NCI-H510A treated with DMSO at 0.1 percent for 48 hours (cell line): ENCODE measurements around the gene ECPAS.
"Not testable (repeated sequence)": the region's sequence is repeated elsewhere in the genome, so short reads cannot be mapped to it uniquely, and the experiment has no call there.

ENCODE experiments used
- DNase-seq: peaks from one replicate; lab custom pipeline; 2025; lab: John Stamatoyannopoulos, UW

Gene ECPAS

GRCh38 chr9:111483858-111484571 is at the start of gene ECPAS:
TSS of gene ECPAS (minus strand) at chr9:111484383. CDS start at chr9:111472918, 11,465 bp downstream.
- DNase-seq = peak; percentile 69

GRCh38 chr9:111533099-111533790 is 49.1 kb upstream of the ECPAS start:
- DNase-seq = no peak

GRCh38 chr9:111531716-111532115 is 47.5 kb upstream of the ECPAS start:
- no peak for DNase-seq

- no peak for DNase-seq
Observed at GRCh38 chr9:111529787-111530186, 45.6 kb upstream of the ECPAS start.

GRCh38 chr9:111527347-111527746 is 43.2 kb upstream of the ECPAS start:
- no peak for DNase-seq

GRCh38 chr9:111525056-111525977 is 41.1 kb upstream of the ECPAS start, which contains the start of gene ZNF483:
TSS of gene ZNF483 (plus strand) at chr9:111525179. CDS start at chr9:111527396, 2,217 bp downstream.
- peak; percentile 75 for DNase-seq

GRCh38 chr9:111524731-111525055 is 40.5 kb upstream of the ECPAS start:
- DNase-seq = no peak

GRCh38 chr9:111516061-111516465 is 31.9 kb upstream of the ECPAS start:
- DNase-seq = no peak

- no peak for DNase-seq
Observed at GRCh38 chr9:111514967-111515366, 30.8 kb upstream of the ECPAS start.

GRCh38 chr9:111511581-111511980 is 27.4 kb upstream of the ECPAS start:
- DNase-seq = not testable (repeated sequence)

GRCh38 chr9:111502506-111502905 is 18.3 kb upstream of the ECPAS start:
- DNase-seq = no peak

- no peak for DNase-seq
Observed at GRCh38 chr9:111501648-111502047, 17.5 kb upstream of the ECPAS start.

GRCh38 chr9:111501005-111501562 is 16.9 kb upstream of the ECPAS start:
- DNase-seq = no peak

GRCh38 chr9:111497196-111497595 is 13.0 kb upstream of the ECPAS start:
- DNase-seq = not testable (repeated sequence)

GRCh38 chr9:111484572-111484894 is 350 bp upstream of the ECPAS start:
- peak; percentile 69 for DNase-seq

- no peak for DNase-seq
Observed at GRCh38 chr9:111483439-111483857, 735 bp downstream of the ECPAS start.

- peak; percentile 58 for DNase-seq
Observed at GRCh38 chr9:111482694-111483438, 1.3 kb downstream of the ECPAS start.

GRCh38 chr9:111481885-111482636 is 2.1 kb downstream of the ECPAS start:
- DNase-seq = peak; percentile 82

- no peak for DNase-seq
Observed at GRCh38 chr9:111477677-111478076, 6.5 kb downstream of the ECPAS start.

- no peak for DNase-seq
Observed at GRCh38 chr9:111475195-111475594, 9.0 kb downstream of the ECPAS start.

- peak; percentile 28 for DNase-seq
Observed at GRCh38 chr9:111474385-111474784, 9.8 kb downstream of the ECPAS start.
